ENCODE data around the gene ZNF18.
"Not testable (repeated sequence)": the region's sequence is repeated elsewhere in the genome, so short reads cannot be mapped to it uniquely, and the experiment has no call there.

Gene ZNF18

DNA sequence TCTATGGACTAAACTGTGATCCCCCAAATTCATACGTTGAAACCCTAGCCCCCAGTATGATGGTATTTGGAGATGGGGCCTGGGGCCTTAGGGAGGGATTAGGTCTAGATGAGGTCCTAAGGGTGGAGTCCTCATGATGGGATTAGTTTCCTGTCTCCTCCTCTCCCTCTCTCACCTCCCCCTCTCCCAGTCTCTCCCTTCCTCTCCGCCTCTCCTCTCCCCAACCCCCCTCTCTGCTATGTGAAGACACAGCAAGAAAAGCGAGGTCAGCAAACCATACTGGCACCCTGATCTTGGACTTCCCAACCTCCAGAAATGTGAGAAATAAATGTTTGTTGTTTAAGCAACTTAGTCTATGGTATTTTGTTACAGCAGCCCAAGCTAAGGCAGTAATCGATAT lies 15.4 kb downstream of the ZNF18 start:
- no peak for DNase-seq

DNA sequence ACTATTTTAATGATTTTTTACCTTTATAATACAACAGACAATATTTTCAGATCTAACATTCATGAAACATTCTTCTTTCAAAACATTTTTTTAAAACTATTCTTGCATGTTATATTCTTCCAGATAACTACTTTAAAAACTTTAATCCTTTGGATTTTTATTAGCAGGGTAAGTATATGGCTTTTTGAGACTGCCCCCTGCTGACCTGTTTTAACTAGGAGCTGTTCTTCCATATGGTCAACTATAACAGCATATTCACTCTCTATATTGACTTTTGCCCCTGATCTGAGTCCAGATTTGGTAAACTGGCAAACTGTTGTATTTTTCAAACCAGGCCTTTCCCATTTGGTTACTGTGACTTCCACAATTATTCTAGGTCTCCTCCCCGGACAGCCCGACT lies 16.5 kb downstream of the ZNF18 start:
- DNase-seq = no peak

DNA sequence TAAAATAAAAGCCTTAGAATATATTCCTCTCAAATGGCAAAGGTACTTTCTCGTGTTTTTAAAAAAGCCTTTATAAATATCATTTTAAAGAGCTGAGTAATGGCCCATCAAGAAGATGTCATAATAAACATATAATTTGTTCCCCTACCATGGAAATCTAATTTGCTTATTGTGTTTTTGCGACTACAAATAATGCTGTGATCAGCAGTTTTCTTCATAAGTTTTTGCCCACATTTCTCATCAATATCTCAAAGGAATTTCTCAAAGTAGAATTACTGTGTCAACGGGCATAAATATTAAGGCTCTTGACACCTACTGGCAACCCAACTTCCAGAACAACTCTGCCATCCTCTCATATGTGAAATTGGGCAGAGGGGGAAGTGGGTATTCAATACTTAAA lies 17.5 kb downstream of the ZNF18 start:
- DNase-seq = no peak

DNA sequence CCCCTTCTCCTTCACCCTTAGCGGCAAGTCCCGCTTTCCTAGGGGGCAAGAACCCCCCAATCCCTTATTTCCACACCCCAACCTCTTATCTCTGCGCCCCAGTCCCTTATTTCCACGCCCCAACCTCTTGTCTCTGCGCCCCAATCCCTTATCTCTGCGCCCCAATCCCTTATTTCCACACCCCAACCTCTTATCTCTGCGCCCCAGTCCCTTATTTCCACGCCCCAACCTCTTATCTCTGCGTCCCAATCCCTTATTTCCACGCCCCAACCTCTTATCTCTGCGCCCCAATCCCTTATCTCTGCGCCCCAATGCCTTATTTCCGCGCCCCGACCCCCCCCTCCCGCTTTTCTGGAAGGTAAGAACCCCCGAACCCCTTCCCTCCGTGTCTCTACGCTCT lies 24.5 kb downstream of the ZNF18 start:
- DNase-seq = not testable (repeated sequence)

DNA sequence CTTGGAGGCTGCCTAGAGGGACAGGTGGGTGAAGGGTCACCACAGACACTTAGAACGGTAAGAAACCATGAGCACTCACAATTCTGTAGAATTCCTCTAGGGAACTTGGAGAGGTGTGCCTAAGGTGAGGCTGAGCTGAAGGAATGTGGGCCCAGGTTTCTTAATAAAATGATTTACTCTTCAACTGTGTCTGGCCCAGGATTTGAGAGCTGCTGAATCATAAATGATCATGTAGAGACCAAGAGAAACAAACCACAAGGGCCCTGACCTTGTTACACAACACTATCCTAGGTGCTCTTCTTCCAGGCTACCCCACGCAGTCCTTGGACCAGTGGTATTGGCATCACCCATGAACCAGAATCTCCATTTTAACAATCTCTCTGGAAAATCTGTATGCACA lies 27.7 kb downstream of the ZNF18 start:
- DNase-seq = no peak

DNA sequence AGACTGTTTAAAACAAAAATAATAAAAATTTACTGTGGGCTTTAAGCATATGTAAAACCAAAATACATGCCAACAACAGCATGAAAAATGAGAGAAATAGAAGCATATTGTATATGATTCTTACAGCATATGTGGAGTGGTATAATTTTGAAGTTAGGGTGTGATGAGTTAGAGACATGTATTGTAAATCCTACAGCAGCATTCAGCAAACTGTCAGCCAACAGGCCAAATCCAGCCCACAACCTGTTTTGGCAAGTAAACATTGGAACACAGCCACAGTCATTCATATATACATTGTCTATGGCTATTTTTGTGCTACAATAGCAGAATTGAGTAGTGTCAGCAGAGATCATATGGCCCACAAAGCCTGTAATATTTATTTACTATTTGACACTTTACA lies 42.3 kb downstream of the ZNF18 start:
- DNase-seq = no peak

DNA sequence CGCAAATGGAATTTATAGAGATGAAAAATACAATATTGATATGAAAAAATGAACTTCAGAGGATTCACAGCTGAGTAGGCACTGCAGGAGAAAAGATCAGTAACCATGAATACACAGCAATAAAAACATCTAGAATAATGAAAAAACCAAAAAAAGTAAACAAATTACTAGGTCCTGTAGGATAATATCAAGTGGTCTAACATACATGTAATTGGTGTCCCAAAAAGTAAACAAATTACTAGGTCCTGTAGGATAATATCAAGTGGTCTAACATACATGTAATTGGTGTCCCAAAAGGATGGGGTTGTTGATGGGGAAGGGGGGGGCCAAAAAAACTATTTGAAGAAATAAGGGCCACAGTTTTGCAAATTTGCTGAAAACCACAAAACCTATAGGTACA lies 43.4 kb downstream of the ZNF18 start:
- no peak for DNase-seq

DNA sequence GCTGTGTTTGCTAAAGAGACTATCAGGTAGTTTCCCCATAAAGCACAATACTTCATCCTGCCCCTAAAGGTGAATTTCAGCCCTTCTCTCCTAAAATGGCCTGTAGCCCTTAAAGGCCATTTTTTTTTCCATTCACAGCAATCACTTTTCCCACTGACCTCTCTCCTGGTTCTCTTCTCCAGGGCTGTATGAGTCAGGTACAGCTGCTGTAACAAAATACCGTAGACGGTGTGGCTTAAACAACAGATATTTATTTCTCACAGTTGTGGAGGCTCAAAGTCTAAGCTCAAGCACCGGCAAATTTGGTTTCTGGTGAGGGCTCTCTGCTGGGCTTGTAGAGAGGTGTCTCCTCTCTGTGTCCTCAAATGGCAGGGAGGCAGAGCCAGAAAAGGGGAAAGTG lies 44.7 kb downstream of the ZNF18 start:
- DNase-seq = no peak

DNA sequence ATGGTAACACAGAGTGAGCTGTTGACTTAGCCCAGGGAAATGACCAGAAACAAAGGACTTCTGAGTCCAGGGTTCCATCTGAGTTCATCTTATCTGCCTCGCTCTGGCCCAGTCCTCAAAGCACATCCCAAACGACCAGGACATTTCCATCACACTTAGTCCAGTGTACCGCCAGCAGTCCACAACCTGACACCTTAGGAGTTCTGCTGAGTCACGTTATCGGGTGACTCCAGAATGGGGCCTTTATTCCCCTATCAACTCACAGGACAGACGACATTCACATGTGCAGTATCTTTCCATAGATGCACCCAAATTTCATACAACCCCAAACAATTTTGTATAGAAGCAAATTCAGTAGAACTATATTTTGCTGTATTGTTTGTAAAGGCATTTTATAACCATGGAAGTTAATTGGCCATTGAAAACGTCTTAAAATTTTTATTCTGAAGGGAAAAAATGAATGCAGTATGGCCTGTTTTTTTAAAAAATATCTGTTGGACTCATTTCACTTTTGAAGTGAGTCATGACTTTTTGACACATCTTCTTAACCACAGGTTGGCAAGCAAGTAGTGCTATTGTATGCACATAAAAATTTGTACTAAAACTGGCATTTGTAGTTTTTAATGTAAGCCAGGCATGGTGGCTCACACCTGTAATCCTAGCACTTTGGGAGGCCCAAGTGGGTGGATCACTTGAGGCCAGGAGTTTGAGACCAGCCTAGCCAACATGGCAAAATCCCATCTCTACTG lies 46.3 kb downstream of the ZNF18 start:
- no peak for DNase-seq

DNA sequence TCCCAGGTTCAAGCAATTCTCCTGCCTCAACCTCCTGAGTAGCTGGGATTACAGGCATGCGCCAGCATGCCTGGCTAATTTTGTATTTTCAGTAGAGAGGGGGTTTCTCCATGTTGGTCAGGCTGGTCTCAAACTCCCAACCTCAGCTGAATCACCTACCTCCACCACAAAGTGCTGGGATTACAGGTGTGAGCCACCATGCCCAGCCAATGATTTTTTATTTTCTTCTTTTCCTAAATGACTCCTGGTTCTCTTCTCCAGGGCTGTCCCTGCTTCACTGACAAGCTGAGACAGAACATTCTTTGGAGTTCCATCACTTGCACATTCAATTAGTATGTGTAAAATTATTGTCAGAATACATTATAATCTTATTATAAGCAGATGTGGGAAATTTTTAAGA lies 47.7 kb downstream of the ZNF18 start:
- not testable (repeated sequence) for DNase-seq

DNA sequence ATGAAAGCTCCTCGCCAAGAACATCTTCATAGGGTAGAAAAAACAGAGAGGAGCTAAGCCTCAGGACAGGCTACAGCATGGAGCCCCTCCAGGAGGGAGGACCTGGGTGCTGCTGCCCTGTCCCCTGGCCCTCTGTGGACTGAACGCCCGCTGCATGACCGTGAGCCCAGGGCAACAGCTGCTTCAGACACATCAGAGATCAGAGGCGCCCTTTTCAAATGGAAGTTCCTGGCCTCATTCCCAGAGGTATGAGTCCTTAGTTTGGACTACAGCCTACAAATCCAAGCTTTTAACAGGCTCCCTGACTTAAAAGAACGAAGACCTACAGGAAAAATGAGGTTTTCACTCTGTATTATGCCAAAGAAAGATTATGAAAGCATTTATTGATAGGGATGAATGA lies 48.5 kb downstream of the ZNF18 start:
- no peak for DNase-seq

DNA sequence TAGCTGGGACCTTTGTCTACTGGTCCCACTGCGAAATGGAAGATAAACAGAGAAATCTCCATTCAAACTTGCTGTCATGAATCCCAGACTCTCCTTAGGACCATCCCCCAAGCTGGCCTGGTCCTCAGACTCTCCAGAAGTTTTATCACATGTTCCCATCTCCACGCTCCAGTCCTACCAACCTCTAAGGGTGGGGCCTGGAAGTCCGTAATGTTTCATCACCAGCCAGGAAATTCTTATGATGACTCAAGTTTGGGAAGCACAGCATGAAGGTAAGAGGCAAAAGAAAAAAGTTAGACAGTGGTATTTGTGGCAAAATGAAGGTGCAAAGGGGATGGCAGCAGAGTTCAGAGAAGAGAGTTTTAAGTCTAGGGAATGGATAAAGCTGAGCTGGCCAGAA lies 52.7 kb downstream of the ZNF18 start:
- no peak for DNase-seq

DNA sequence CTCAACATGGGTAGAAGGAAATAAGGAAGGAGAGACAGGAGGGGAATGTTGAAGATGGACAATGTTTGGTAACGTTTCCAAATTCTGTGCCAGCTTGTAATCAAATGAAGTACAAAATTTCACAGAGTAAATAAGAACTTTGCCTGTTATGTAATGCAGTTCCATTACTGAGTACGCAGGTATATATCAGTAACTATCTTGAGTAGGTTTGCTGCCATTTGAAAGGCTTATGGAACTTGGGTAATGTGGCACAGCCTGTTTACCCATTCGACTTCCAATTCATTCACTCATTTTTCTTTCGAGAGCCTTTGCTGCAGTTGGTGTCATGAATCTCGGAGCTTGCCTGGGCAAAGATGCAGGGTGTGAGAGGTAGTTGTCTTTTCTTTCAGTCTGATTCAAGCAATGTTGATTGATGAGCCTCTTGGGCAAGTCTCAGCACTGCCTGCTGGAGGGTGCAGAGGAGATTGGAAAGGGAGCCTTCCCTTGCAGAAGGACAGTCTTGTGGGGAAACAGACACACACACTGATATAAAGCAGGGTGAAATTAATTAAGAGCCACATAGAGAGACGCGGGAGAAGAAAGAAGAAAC lies 53.4 kb downstream of the ZNF18 start:
- DNase-seq = no peak

DNA sequence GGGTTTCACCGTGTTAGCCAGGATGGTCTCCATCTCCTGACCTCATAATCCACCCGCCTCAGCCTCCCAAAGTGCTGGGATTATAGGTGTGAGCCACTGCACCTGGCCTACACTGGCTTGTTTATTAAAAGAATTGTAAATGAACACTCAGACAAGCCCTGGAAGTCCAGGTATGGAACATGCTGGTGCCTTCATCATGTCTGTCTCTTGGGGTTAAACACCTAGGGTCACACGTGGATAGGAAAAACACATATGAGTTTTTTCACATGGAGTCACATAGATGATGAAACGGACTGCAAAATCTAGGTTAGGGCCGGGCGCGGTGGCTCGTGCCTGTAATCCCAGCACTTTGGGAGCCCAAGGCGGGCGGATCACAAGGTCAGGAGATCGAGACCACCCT lies 54.2 kb downstream of the ZNF18 start:
- DNase-seq = not testable (repeated sequence)

DNA sequence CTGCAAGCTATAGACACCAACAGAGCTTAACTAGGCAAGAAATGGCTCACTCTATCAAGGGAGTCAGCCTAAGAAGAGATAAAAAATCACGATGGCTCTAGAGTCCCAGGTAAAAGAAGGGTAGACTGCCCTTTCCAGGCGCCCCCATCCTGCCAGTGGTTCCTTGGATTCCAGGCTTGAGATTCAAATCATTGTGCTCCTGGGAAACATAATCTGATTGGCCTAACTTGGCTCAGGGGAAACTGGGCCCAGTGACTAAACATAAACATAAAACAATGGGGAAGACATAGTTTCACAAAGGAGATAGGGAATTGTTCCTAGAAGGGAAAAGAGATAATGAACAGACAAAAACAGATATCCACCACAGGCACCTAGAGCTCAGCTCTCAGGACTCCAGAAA lies 56.4 kb downstream of the ZNF18 start:
- no peak for DNase-seq

DNA sequence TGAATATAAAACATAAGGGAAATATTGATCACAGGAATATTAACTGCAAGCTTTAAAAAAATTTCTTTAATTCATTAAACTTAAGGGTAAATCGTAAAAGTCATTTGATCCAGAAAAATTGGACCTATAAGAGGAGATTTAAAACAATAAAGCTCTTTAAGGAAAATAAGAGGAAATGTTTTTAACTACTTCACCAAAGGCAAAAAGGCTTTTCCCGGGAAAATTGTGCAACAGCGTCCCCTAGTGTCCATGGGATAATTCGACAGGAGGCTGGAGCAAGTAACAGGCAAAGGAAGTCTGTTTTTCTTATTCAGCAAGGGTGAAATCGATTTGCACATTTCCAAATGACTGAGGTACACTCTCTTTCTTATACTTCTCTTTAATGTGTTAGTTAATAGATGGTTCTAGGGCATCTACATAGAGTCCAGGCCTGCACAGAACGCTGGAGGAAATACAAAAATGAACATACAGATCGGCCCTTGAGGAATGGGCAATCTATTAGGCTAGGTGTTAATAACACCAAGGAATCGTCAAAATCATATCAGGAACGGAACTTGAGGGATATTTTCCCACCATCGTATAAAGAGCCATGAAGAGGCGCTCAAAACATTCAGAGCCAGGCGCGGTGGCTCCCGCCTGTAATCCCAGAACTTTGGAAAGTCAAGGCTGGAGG lies 61.4 kb downstream of the ZNF18 start:
- no peak for DNase-seq

DNA sequence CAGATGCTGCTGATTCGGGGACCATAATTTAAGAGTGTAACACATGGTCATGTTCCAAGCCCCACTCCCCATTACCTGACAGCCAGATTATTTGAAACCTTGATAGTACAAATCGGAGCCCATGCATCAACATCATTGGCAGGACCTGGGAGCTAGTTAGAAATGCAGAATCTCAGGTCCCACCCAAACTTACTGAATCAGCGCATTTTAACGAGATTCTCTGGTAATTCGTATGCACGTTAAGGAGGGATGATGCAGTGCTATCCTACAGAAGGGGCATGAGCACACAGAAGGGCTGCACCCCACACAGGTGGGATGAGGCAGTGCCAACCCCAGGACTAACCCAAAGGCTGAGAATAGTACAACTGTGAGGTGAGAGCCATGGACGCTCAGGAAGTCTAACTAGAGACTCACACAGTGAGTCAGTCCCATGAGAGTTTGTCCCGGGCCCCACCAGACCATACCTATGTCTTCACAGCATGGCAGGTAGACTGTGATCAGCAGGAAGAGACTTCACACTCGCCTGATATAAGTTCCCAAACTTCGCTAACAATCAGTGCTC lies 64.9 kb downstream of the ZNF18 start:
- DNase-seq = no peak

DNA sequence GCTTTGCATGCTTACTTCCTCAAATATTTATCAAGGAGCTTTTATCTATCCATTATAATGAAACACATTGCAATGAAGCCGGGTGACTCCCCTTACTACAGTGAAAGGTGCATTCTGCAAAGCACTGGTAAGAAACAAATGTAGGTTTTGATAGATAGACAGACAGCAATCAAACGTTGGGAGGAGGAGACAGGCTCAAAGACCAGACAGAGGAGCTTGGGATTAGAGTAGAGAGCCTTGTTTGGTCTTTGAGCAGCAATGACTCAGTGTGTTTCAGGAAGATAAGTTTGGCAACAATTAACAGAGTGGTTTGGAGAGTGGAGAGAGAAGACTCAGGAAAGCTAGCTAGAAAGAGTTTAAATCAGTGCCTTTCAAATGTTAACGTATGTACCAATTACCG lies 68.8 kb downstream of the ZNF18 start:
- DNase-seq = no peak

All from central memory CD4-positive, alpha-beta T cell (primary cell).